Measurements from ENCODE around the gene OSBPL7. TPM values are rescaled to one million over a fixed set of nuclear protein-coding genes. Genes with fewer than 3 reads are reported as not detected.
A peak's percentile ranks its signal among the peaks of the same experiment; 100 is the strongest.

Gene OSBPL7
- polyA plus RNA-seq, 1 donor from 2014 or later = 8.7 TPM

GRCh38 chr17:47853616-47854015 lies 32.0 kb upstream of the OSBPL7 start:
- Mint-ChIP-seq H3K4me1 (peaks cover 11 to 16% (median 12%) of the 10 kb centered on the region in 3 donors), H3K36me3 (peaks cover 2% of the 10 kb centered on the region), H3K27me3 (peaks cover 58% of the 10 kb centered on the region), H3K27ac (no peak overlapping the region), H3K9me3 (no peaks in the 10 kb centered on the region), H3K4me3 (peak overlapping the region in 1 of 4 donors; percentile 34)

- Mint-ChIP-seq H3K9me3 (no peaks in the 10 kb centered on the region), H3K27me3 (peaks cover 63% of the 10 kb centered on the region), H3K4me3 (peak overlapping the region in 3 of 4 donors; percentile 19 to 89 (median 73)), H3K27ac (no peak overlapping the region), H3K36me3 (peaks cover 2% of the 10 kb centered on the region), H3K4me1 (peaks cover 11 to 16% (median 12%) of the 10 kb centered on the region in 3 donors)
These were observed 30.7 kb upstream of the OSBPL7 start for GRCh38 chr17:47852113-47852949.

- H3K9me3 Mint-ChIP-seq = no peaks in the 10 kb centered on the region
- H3K27ac Mint-ChIP-seq = no peak overlapping the region
- peak overlapping the region in 3 of 4 donors; percentile 19 to 89 (median 39) for H3K4me3 Mint-ChIP-seq
- peaks cover 2% of the 10 kb centered on the region for H3K36me3 Mint-ChIP-seq
- peaks cover 68% of the 10 kb centered on the region for H3K27me3 Mint-ChIP-seq
- peaks cover 11 to 16% (median 12%) of the 10 kb centered on the region in 3 donors for H3K4me1 Mint-ChIP-seq
These were observed 30.1 kb upstream of the OSBPL7 start for GRCh38 chr17:47851764-47852112.

- peak within 1 kb of the TSS; percentile 19 to 89 (median 62) for H3K4me3 Mint-ChIP-seq
- H3K27me3 Mint-ChIP-seq = peaks cover 73% of the 10 kb centered on the region
- H3K27ac Mint-ChIP-seq = no peak within 1 kb of the TSS
- H3K4me1 Mint-ChIP-seq = peaks cover 11 to 16% (median 12%) of the 10 kb centered on the region in 3 donors
- peaks cover 2% of the 10 kb centered on the region for H3K36me3 Mint-ChIP-seq
- no peaks in the 10 kb centered on the region for H3K9me3 Mint-ChIP-seq
These were observed 29.3 kb upstream of the OSBPL7 start, which contains the start of gene SP6 for GRCh38 chr17:47850692-47851573. SP6 (minus strand) TSS chr17:47851163; CDS start chr17:47848429, 2,734 bp downstream.

GRCh38 chr17:47850373-47850691 lies 28.7 kb upstream of the OSBPL7 start:
- peaks cover 2% of the 10 kb centered on the region for H3K36me3 Mint-ChIP-seq
- no peaks in the 10 kb centered on the region for H3K9me3 Mint-ChIP-seq
- H3K4me3 Mint-ChIP-seq = peak overlapping the region in 3 of 4 donors; percentile 46 to 86 (median 79)
- peaks cover 11 to 16% (median 12%) of the 10 kb centered on the region in 3 donors for H3K4me1 Mint-ChIP-seq
- no peak overlapping the region for H3K27ac Mint-ChIP-seq
- H3K27me3 Mint-ChIP-seq = peaks cover 70% of the 10 kb centered on the region

- peaks cover 9 to 13% (median 11%) of the 10 kb centered on the region in 3 donors for H3K4me1 Mint-ChIP-seq
- no peaks in the 10 kb centered on the region for H3K9me3 Mint-ChIP-seq
- no peak overlapping the region for H3K27ac Mint-ChIP-seq
- peaks cover 2% of the 10 kb centered on the region for H3K36me3 Mint-ChIP-seq
- peaks cover 64% of the 10 kb centered on the region for H3K27me3 Mint-ChIP-seq
- no peak overlapping the region for H3K4me3 Mint-ChIP-seq
These were observed 26.6 kb upstream of the OSBPL7 start for GRCh38 chr17:47848198-47848513.

GRCh38 chr17:47847341-47848197 lies 26.0 kb upstream of the OSBPL7 start:
- Mint-ChIP-seq H3K27ac (no peak overlapping the region), H3K4me3 (peak overlapping the region in 1 of 4 donors; percentile 66), H3K9me3 (no peaks in the 10 kb centered on the region), H3K36me3 (peaks cover 2% of the 10 kb centered on the region), H3K27me3 (peaks cover 60% of the 10 kb centered on the region), H3K4me1 (peaks cover 11 to 16% (median 13%) of the 10 kb centered on the region in 3 donors)

GRCh38 chr17:47846716-47847340 lies 25.2 kb upstream of the OSBPL7 start:
- Mint-ChIP-seq H3K4me1 (peaks cover 4 to 11% (median 6%) of the 10 kb centered on the region in 3 donors), H3K4me3 (peak overlapping the region in 1 of 4 donors; percentile 65), H3K27me3 (peaks cover 53% of the 10 kb centered on the region), H3K9me3 (no peaks in the 10 kb centered on the region), H3K36me3 (peaks cover 2% of the 10 kb centered on the region), H3K27ac (no peak overlapping the region)

- H3K4me3 Mint-ChIP-seq = no peak overlapping the region
- H3K27me3 Mint-ChIP-seq = peaks cover 51% of the 10 kb centered on the region
These were observed 24.1 kb upstream of the OSBPL7 start for GRCh38 chr17:47845716-47846075.

GRCh38 chr17:47844814-47845715 lies 23.5 kb upstream of the OSBPL7 start:
- peak overlapping the region in 1 of 4 donors; percentile 12 for H3K4me3 Mint-ChIP-seq
- H3K9me3 Mint-ChIP-seq = no peaks in the 10 kb centered on the region
- peaks cover 8 to 14% (median 10%) of the 10 kb centered on the region in 3 donors for H3K4me1 Mint-ChIP-seq
- no peak overlapping the region for H3K27ac Mint-ChIP-seq
- peaks cover 45% of the 10 kb centered on the region for H3K27me3 Mint-ChIP-seq
- H3K36me3 Mint-ChIP-seq = peaks cover 2% of the 10 kb centered on the region

More at GRCh38 chr17:47845716-47846075, 24.1 kb upstream of the OSBPL7 start:
- H3K4me1 Mint-ChIP-seq = peaks cover 8 to 10% (median 10%) of the 10 kb centered on the region in 3 donors
- no peaks in the 10 kb centered on the region for H3K9me3 Mint-ChIP-seq
- H3K27ac Mint-ChIP-seq = no peak overlapping the region
- H3K36me3 Mint-ChIP-seq = peaks cover 2% of the 10 kb centered on the region

- Mint-ChIP-seq H3K36me3 (peaks cover 2% of the 10 kb centered on the region), H3K9me3 (no peaks in the 10 kb centered on the region), H3K4me1 (peaks cover 8 to 19% (median 13%) of the 10 kb centered on the region in 3 donors)
These were observed 22.6 kb upstream of the OSBPL7 start for GRCh38 chr17:47844227-47844626.

GRCh38 chr17:47843391-47843730 lies 21.8 kb upstream of the OSBPL7 start:
- Mint-ChIP-seq H3K9me3 (no peaks in the 10 kb centered on the region), H3K36me3 (no peaks in the 10 kb centered on the region), H3K4me1 (peaks cover 6 to 19% (median 13%) of the 10 kb centered on the region in 3 donors), H3K27ac (peak overlapping the region in 2 of 3 donors; percentile 67 to 79), H3K4me3 (peak overlapping the region in 1 of 4 donors; percentile 90), H3K27me3 (peaks cover 29% of the 10 kb centered on the region)

More at GRCh38 chr17:47844227-47844626, 22.6 kb upstream of the OSBPL7 start:
- Mint-ChIP-seq H3K4me3 (no peak overlapping the region), H3K27ac (no peak overlapping the region), H3K27me3 (peaks cover 38% of the 10 kb centered on the region)

All from IgD-negative memory B cell (primary cell).